GM19395 (cell line): ENCODE measurements around the gene NCAM2.

ENCODE experiments used
- ATAC-seq: cut with Tn5 transposase; IDR thresholded peaks from one replicate; pipeline ENCODE4 v1.9.1; 2021; ENCODE audit warnings: mild to moderate bottlenecking, moderate library complexity; ENCODE audit not compliant: unreplicated experiment

The NCAM2 gene

GRCh38 chr21:21412096-21412495, 413.9 kb downstream of the NCAM2 start:
- ATAC-seq = no peak

GRCh38 chr21:21415741-21416140, 417.5 kb downstream of the NCAM2 start:
- ATAC-seq = no peak

- ATAC-seq = no peak
Measured at GRCh38 chr21:21434944-21435343, 436.7 kb downstream of the NCAM2 start.

GRCh38 chr21:21436012-21436534, 437.9 kb downstream of the NCAM2 start:
- no peak for ATAC-seq

GRCh38 chr21:21439761-21440160, 441.6 kb downstream of the NCAM2 start:
- no peak for ATAC-seq

GRCh38 chr21:21457077-21457476, 458.9 kb downstream of the NCAM2 start:
- ATAC-seq = no peak

- no peak for ATAC-seq
Measured at GRCh38 chr21:21458124-21458631, 460.0 kb downstream of the NCAM2 start.

- no peak for ATAC-seq
Measured at GRCh38 chr21:21460979-21461378, 462.8 kb downstream of the NCAM2 start.

- no peak for ATAC-seq
Measured at GRCh38 chr21:21463456-21463855, 465.2 kb downstream of the NCAM2 start.

- ATAC-seq = no peak
Measured at GRCh38 chr21:21464684-21465083, 466.5 kb downstream of the NCAM2 start.

GRCh38 chr21:21466752-21467151, 468.5 kb downstream of the NCAM2 start:
- ATAC-seq = no peak

GRCh38 chr21:21468003-21468402, 469.8 kb downstream of the NCAM2 start:
- ATAC-seq = no peak

- no peak for ATAC-seq
Measured at GRCh38 chr21:21481239-21481638, 483.0 kb downstream of the NCAM2 start.

- ATAC-seq = no peak
Measured at GRCh38 chr21:21508859-21509258, 510.6 kb downstream of the NCAM2 start.

GRCh38 chr21:21530680-21531079, 532.5 kb downstream of the NCAM2 start:
- ATAC-seq = no peak

- ATAC-seq = no peak
Measured at GRCh38 chr21:21547368-21547953, 549.3 kb downstream of the NCAM2 start.

GRCh38 chr21:21559285-21560045, 561.3 kb downstream of the NCAM2 start:
- ATAC-seq = no peak
